NT2/D1 (cell line): ENCODE measurements around the gene OR6B1.

Experiments
- DNase-seq: peaks from one replicate; pipeline ENCODE4 v3.0.0-alpha.2; 2011; ENCODE audit warnings: low read depth, low spot score
- H3K27me3 ChIP-seq: 2 replicates; pipeline ENCODE4 v1.6.0; 2011; ENCODE audit warnings: mild to moderate bottlenecking; ENCODE audit not compliant: insufficient read length, insufficient read depth
- H3K36me3 ChIP-seq: 2 replicates; pipeline ENCODE4 v1.6.1; 2011; ENCODE audit warnings: mild to moderate bottlenecking, low read length, mixed read lengths; ENCODE audit not compliant: insufficient read depth, insufficient read length
- H3K4me1 ChIP-seq: 2 replicates; pipeline ENCODE4 v1.5.1; 2011; ENCODE audit not compliant: insufficient read depth, insufficient read length
- H3K4me3 ChIP-seq: 2 replicates; pipeline ENCODE4 v1.5.1; 2011; ENCODE audit warnings: low read depth; ENCODE audit not compliant: insufficient read length
- H3K9ac ChIP-seq: 2 replicates; pipeline ENCODE4 v1.6.0; 2011; ENCODE audit warnings: low read depth; ENCODE audit not compliant: insufficient read length
- H3K9me3 ChIP-seq: 2 replicates; pipeline ENCODE4 v1.5.1; 2011; ENCODE audit warnings: mild to moderate bottlenecking, low read length; ENCODE audit not compliant: insufficient read depth
- SUZ12 ChIP-seq: IDR thresholded peaks from 2 replicates; pipeline ENCODE4 v1.6.1; 2011; ENCODE audit not compliant: insufficient read length, insufficient read depth; ENCODE audit errors: extremely low read depth
- YY1 ChIP-seq: IDR thresholded peaks from 2 replicates; pipeline ENCODE4 v1.6.1; 2011; ENCODE audit not compliant: insufficient read length, insufficient read depth
- ZNF274 ChIP-seq: IDR thresholded peaks from 2 replicates; pipeline ENCODE4 v1.6.1; 2011; ENCODE audit warnings: mild to moderate bottlenecking, low read depth, low read length

The OR6B1 gene

GRCh38 chr7:143980746-143981510 is 19.2 kb upstream of the OR6B1 start:
- H3K9me3 ChIP-seq = no peaks in the 10 kb centered on the region
- no peak overlapping the region for H3K9ac ChIP-seq
- no peak for TF ChIP-seq SUZ12
- TF ChIP-seq ZNF274 = no peak
- no peak for TF ChIP-seq YY1
- H3K4me1 ChIP-seq = no peaks in the 10 kb centered on the region
- no peak for DNase-seq
- H3K27me3 ChIP-seq = no peaks in the 10 kb centered on the region
- no peaks in the 10 kb centered on the region for H3K36me3 ChIP-seq
- H3K4me3 ChIP-seq = no peak overlapping the region

- Histone ChIP-seq H3K27me3 (no peaks in the 10 kb centered on the region), H3K9ac (no peak overlapping the region), H3K36me3 (no peaks in the 10 kb centered on the region), H3K9me3 (no peaks in the 10 kb centered on the region), H3K4me3 (no peak overlapping the region), H3K4me1 (no peaks in the 10 kb centered on the region)
- TF ChIP-seq SUZ12 = no peak
- no peak for TF ChIP-seq ZNF274
- TF ChIP-seq YY1 = no peak
- DNase-seq = no peak
Measured at GRCh38 chr7:143983960-143984359, 16.2 kb upstream of the OR6B1 start.

- Histone ChIP-seq H3K9ac (no peak overlapping the region), H3K4me3 (no peak overlapping the region), H3K4me1 (no peaks in the 10 kb centered on the region), H3K36me3 (no peaks in the 10 kb centered on the region), H3K27me3 (no peaks in the 10 kb centered on the region), H3K9me3 (0 out of 2 replicates have a peak, but pooled peaks cover 6% of the 10 kb centered on the region)
- DNase-seq = no peak
- no peak for TF ChIP-seq YY1
- no peak for TF ChIP-seq SUZ12
- no peak for TF ChIP-seq ZNF274
Measured at GRCh38 chr7:143987513-143987912, 12.6 kb upstream of the OR6B1 start.

GRCh38 chr7:143988976-143989745 is 11.0 kb upstream of the OR6B1 start:
- no peaks in the 10 kb centered on the region for H3K27me3 ChIP-seq
- DNase-seq = no peak

GRCh38 chr7:143992670-143993069 is 7.5 kb upstream of the OR6B1 start:
- TF ChIP-seq ZNF274 (no peak), SUZ12 (no peak), YY1 (no peak)
- H3K4me1 ChIP-seq = no peaks in the 10 kb centered on the region
- H3K4me3 ChIP-seq = no peak overlapping the region
- no peak overlapping the region for H3K9ac ChIP-seq
- H3K27me3 ChIP-seq = no peaks in the 10 kb centered on the region
- 0 out of 2 replicates have a peak, but pooled peaks cover 6% of the 10 kb centered on the region for H3K9me3 ChIP-seq
- no peak for DNase-seq
- no peaks in the 10 kb centered on the region for H3K36me3 ChIP-seq

More at GRCh38 chr7:143988976-143989745, 11.0 kb upstream of the OR6B1 start:
- H3K4me3 ChIP-seq = no peak overlapping the region
- no peaks in the 10 kb centered on the region for H3K4me1 ChIP-seq
- H3K9me3 ChIP-seq = 0 out of 2 replicates have a peak, but pooled peaks cover 6% of the 10 kb centered on the region
- H3K9ac ChIP-seq = no peak overlapping the region
- H3K36me3 ChIP-seq = no peaks in the 10 kb centered on the region
- no peak for TF ChIP-seq YY1
- TF ChIP-seq ZNF274 = no peak
- TF ChIP-seq SUZ12 = no peak

GRCh38 chr7:143993924-143994323 is 6.2 kb upstream of the OR6B1 start:
- H3K9ac ChIP-seq = no peak overlapping the region

GRCh38 chr7:144001543-144001942 is 1.4 kb downstream of the OR6B1 start:
- H3K4me1 ChIP-seq = no peaks in the 10 kb centered on the region
- no peaks in the 10 kb centered on the region for H3K9me3 ChIP-seq
- H3K27me3 ChIP-seq = no peaks in the 10 kb centered on the region
- no peaks in the 10 kb centered on the region for H3K36me3 ChIP-seq
- H3K9ac ChIP-seq = no peak overlapping the region
- H3K4me3 ChIP-seq = no peak overlapping the region
- TF ChIP-seq ZNF274 (no peak), YY1 (no peak), SUZ12 (no peak)
- no peak for DNase-seq

More at GRCh38 chr7:143993924-143994323, 6.2 kb upstream of the OR6B1 start:
- Histone ChIP-seq H3K4me3 (no peak overlapping the region), H3K27me3 (no peaks in the 10 kb centered on the region), H3K4me1 (no peaks in the 10 kb centered on the region), H3K36me3 (no peaks in the 10 kb centered on the region), H3K9me3 (0 out of 2 replicates have a peak, but pooled peaks cover 6% of the 10 kb centered on the region)
- TF ChIP-seq ZNF274 (no peak), YY1 (no peak), SUZ12 (no peak)
- no peak for DNase-seq
